Left lung (tissue), 10 donors: ENCODE measurements around the gene CDR2L. TPM values are rescaled to one million over a fixed set of nuclear protein-coding genes. Genes with fewer than 3 reads are reported as not detected.
"Not testable (repeated sequence)": the region's sequence is repeated elsewhere in the genome, so short reads cannot be mapped to it uniquely, and the experiment has no call there.

Experiments used
- ATAC-seq: fragments of 200-7000 bp; cut with Tn5 transposase; one replicate; pipeline ENCODE4 v1.9.1; 2020; ENCODE audit warnings: moderate library complexity
- DNase-seq, 4 donors: peaks; one replicate each; pipeline ENCODE4 v3.0.0-alpha.2; 2013 to 2020
- H3K27ac ChIP-seq, 2 donors: fragments of 200-600 bp; sonication (generic) in 1 of 2; one replicate each; pipeline versions ENCODE4 v1.5.0 to v1.8.0; 2020 to 2021
- H3K27me3 ChIP-seq, 2 donors: fragments of 200-600 bp; sonication (generic) in 1 of 2; one replicate each; pipeline versions ENCODE4 v1.5.0 to v1.8.0; 2020 to 2021
- H3K36me3 ChIP-seq, 2 donors: fragments of 200-600 bp; sonication (generic) in 1 of 2; one replicate each; pipeline versions ENCODE4 v1.5.0 to v1.8.0; 2020 to 2021
- H3K4me1 ChIP-seq, 2 donors: fragments of 200-600 bp; one replicate each; pipeline ENCODE4 v1.8.0; 2021
- H3K4me3 ChIP-seq, 2 donors: fragments of 200-600 bp; sonication (generic) in 1 of 2; one replicate each; pipeline versions ENCODE4 v1.5.0 to v1.8.0; 2020 to 2021; ENCODE audit warnings: mild to moderate bottlenecking in 1 of 2
- H3K9me3 ChIP-seq, 2 donors: fragments of 200-600 bp; sonication (generic) in 1 of 2; one replicate each; pipeline versions ENCODE4 v1.5.0 to v1.8.0; 2020 to 2021
- intact Hi-C, 2 donors: fragments of 100-400 bp; cut with DNase I; formaldehyde crosslinking; loops; one replicate each; pipeline versions ENCODE4 v1.11.2 to v1.14.2; 2022
- polyA plus RNA-seq, 6 donors: library from polyadenylated mRNA; unstranded; fragments of 120-200 nt; gene quantifications; one replicate each; pipeline ENCODE4 v1.2.1, GENCODE V29; 2013; ENCODE audit not compliant: insufficient read length in 6 of 6
- total RNA-seq, 2 donors: library from RNA; stranded (reverse); fragmentation: NEBNext Ultra II Directional; extraction: Animal tissue kit (Norgen Biotek cat#: 25700); gene quantifications; one replicate each; pipeline ENCODE4 v1.2.1, GENCODE V29; 2021
- TF ChIP-seq, protein P1 (sequence below), 2 donors: fragments of 200-600 bp; sonication (generic) in 1 of 2; IDR thresholded peaks; one replicate each; pipeline versions ENCODE4 v1.5.0 to v1.8.0; 2021; ENCODE audit warnings: antibody characterized with exemption in 2 of 2
- donor health status: DM: no; HTN: yes; CAD: no.
- donor health status: DM: no; HTN: no; CAD: no.

Gene CDR2L
- total and polyA plus RNA-seq, 8 donors = 10.3 to 41.2 (median 14.8) TPM

DNA sequence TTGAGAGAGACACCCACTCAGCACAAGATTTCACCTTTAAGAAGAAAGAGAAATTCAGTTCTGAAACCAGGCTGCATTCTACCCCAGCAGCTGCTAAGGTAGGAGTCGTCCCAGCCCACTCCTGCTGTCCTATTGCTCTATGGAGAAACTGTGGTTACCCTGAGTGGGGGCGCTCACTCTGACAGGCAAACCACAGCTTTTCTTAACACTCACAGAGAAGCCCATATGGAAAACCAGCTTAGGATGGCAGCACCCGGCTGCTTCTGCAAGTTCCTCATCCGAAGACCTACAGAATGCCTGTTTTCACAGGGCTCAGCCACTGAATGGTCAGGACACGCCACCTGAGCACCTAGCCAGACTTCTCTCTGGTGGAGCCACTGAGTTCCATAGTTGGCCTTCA lies 51.8 kb downstream of the CDR2L start:
- ATAC-seq (no peak), DNase-seq (no peak)
- TF ChIP-seq, protein P1, sequence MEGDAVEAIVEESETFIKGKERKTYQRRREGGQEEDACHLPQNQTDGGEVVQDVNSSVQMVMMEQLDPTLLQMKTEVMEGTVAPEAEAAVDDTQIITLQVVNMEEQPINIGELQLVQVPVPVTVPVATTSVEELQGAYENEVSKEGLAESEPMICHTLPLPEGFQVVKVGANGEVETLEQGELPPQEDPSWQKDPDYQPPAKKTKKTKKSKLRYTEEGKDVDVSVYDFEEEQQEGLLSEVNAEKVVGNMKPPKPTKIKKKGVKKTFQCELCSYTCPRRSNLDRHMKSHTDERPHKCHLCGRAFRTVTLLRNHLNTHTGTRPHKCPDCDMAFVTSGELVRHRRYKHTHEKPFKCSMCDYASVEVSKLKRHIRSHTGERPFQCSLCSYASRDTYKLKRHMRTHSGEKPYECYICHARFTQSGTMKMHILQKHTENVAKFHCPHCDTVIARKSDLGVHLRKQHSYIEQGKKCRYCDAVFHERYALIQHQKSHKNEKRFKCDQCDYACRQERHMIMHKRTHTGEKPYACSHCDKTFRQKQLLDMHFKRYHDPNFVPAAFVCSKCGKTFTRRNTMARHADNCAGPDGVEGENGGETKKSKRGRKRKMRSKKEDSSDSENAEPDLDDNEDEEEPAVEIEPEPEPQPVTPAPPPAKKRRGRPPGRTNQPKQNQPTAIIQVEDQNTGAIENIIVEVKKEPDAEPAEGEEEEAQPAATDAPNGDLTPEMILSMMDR (IDR thresholded peaks at IDR 0.05) = no peak
- H3K27me3 ChIP-seq = no peaks in the 10 kb centered on the region
- intact Hi-C loops = no loop called here
- H3K27ac ChIP-seq = no peak overlapping the region
- H3K4me3 ChIP-seq = no peak overlapping the region
- peaks cover 0 to 51% of the 10 kb centered on the region in 2 donors for H3K36me3 ChIP-seq
- no peaks in the 10 kb centered on the region for H3K9me3 ChIP-seq
- H3K4me1 ChIP-seq = peaks cover 7 to 29% of the 10 kb centered on the region in 2 donors

DNA sequence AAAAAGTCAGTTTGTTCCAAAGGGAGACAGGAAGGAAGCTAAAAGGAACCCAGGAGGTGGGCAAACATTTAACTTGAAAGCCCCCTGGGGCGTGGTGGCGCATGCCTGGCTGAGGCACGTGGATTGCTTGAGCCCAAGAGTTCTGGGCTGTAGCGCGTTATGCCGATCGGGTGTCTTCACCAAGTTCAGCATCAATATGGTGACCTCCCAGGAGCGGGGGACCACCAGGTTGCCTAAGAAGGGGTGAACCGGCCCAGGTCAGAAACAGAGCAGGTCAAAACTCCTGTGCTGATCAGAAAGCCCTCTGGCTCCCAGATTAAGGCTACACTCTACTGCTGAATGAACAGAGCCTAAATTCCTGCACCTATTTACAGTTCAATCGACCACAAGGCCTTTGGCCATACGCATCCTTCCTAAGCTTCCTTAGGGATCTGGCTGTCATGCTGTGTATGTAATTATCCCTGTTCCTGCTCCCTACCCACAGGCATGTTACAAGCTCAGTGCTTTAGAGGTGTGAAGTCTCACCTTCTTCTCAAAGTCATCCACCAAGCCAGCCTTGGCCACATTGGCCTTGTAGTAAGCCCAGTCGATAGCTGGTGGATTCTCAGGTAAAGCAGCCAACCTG lies 54.3 kb downstream of the CDR2L start:
- no peak for DNase-seq
- Histone ChIP-seq H3K27me3 (no peaks in the 10 kb centered on the region), H3K9me3 (no peaks in the 10 kb centered on the region), H3K4me3 (no peak overlapping the region), H3K4me1 (peaks cover 3 to 15% of the 10 kb centered on the region in 2 donors), H3K27ac (no peak overlapping the region), H3K36me3 (peaks cover 0 to 51% of the 10 kb centered on the region in 2 donors)
- TF ChIP-seq, protein P1 (IDR thresholded peaks at IDR 0.05) = no peak
- intact Hi-C loops = no loop called here
- ATAC-seq = no peak

DNA sequence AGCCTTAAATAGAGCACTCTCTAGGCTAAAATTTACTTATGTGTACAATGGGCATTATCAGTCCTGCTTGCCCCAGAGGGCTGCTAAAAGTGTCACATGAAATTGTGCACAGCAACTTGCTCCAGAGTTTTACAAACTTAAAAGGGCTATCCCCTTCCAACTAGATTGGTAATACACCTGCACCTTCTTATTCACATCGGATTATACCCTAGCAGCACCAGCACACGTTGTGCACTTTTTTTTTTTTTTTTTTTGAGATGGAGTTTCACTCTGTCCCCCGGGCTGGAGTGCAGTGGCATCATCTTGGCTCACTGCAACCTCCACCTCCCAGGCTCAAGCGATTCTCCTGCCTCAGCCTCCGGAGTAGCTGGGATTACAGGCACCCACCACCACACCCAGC lies 56.4 kb downstream of the CDR2L start:
- DNase-seq, H3K9me3 ChIP-seq, ATAC-seq, intact Hi-C loops, H3K27ac ChIP-seq, H3K4me3 ChIP-seq, H3K27me3 ChIP-seq: not testable (repeated sequence)
- peaks cover 0 to 35% of the 10 kb centered on the region in 2 donors for H3K36me3 ChIP-seq
- peaks cover 12 to 23% of the 10 kb centered on the region in 2 donors for H3K4me1 ChIP-seq

DNA sequence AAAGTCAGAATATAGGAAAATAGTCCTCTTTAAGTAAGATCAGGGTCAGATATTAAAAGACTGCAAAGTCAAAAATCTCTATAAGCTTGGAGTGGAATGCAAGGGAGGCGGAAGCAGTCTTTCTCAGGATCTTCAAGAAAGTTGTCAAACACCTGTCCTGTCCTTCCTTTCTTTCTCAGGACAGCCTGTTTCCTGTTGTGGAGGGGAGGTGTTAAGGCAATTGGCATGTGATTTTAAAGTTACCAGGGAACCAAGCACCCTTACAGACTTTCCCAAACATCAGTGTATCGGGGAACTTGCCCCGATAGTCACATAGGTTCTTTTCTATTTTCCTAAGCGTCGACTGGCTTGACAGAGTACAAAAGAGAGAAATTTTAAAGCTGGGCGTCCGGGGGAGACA lies 57.3 kb downstream of the CDR2L start:
- H3K4me3 ChIP-seq = no peak overlapping the region
- TF ChIP-seq, protein P1 (IDR thresholded peaks at IDR 0.05) = no peak

DNA sequence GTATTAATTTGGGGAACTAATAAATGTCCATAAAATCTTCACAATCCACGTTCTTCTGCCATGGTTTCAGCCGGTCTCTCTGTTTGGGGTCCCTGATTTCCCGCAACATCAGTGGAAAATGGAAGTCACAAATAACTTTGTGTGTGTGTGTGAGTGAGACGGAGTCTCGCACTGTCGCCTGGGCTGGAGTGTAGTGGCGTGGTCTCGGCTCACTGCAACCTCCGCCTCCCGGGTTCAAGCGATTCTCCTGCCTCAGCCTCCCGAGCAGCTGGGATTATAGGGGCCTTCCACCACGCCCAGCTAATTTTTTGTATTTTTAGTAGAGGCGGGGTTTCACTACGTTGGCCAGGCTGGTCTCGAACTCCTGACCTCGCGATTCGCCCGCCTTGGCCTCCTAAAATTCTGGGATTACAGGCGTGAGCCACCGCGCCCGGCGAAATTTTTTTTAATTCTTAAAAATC lies 58.5 kb downstream of the CDR2L start:
- H3K27ac ChIP-seq = peak overlapping the region; percentile 92 to 95
- H3K27me3 ChIP-seq, ATAC-seq, DNase-seq, H3K9me3 ChIP-seq, intact Hi-C loops: not testable (repeated sequence)
- peaks cover 12 to 29% of the 10 kb centered on the region in 2 donors for H3K4me1 ChIP-seq
- H3K4me3 ChIP-seq = peak overlapping the region; percentile 72 to 97
- peaks cover 0 to 31% of the 10 kb centered on the region in 2 donors for H3K36me3 ChIP-seq

More for the DNA sequence above, 57.3 kb downstream of the CDR2L start:
- no peaks in the 10 kb centered on the region for H3K9me3 ChIP-seq
- no peak for ATAC-seq
- H3K27me3 ChIP-seq = no peaks in the 10 kb centered on the region
- H3K27ac ChIP-seq = no peak overlapping the region
- H3K36me3 ChIP-seq = peaks cover 0 to 32% of the 10 kb centered on the region in 2 donors
- DNase-seq = no peak
- peaks cover 12 to 29% of the 10 kb centered on the region in 2 donors for H3K4me1 ChIP-seq
- intact Hi-C loops = no loop called here

DNA sequence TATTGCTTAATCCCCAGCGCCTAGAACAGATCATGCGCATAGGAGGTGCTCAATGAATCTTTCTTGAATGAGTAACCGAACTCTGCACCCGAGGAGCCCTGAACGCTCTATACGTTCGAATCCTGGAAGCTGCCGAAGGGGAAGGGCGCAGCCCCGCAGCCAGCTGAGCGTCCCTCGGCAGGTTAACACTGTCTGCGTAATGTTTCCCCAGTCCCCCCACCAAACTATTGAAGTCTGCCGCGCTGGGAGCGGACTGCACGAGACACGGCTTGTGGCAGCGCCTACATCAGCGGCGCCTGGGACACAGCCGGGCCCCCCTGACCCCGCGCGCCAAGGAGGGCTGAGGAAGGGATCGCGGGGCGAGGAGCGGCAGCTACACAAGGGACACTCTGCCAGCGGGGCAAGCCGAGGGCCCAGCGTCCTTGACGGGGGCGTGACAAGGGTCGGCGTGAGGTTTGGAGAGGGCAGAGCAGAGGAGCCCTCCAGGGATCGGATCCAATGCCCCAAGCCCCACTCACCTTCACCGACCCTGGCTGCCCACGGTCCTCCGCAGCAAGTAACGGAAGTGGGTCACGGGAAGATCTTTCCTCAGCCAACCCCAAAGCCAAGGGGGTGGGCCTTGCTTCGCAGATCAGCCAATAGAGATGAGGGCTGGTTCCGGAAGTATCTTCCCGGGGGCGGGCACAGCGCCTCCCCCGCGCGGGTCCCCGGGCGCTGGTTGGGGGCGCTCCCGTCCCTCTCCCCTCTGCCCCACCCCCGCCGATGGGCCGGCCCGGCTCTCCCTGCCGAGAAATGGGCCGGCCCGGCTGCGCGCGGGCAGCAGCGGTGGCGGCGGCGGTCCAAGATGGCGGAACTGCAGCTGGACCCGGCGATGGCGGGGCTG lies 59.2 kb downstream of the CDR2L start, which contains the start of the genes ATP5PD and KCTD2:
Gene ATP5PD, minus strand, starts transcription at position 563 of the 883 bp plus-strand sequence. CDS start 4,319 bp downstream, outside the sequence.
Gene KCTD2, plus strand, starts transcription at position 819 of the 883 bp plus-strand sequence. Its CDS starts 26 bp downstream, at position 845.
- H3K27ac ChIP-seq = peak within 1 kb of the TSS; percentile 92 to 95
- no peaks in the 10 kb centered on the region for H3K9me3 ChIP-seq
- H3K4me3 ChIP-seq = peak within 1 kb of the TSS; percentile 72 to 97
- intact Hi-C loops = no loop called here
- peak; percentile 100 for ATAC-seq
- peak; percentile 95 to 98 (median 97) for DNase-seq
- TF ChIP-seq, protein P1 (IDR thresholded peaks at IDR 0.05) = peak in 1 of 2 donors; percentile 17
- H3K4me1 ChIP-seq = peaks cover 12 to 29% of the 10 kb centered on the region in 2 donors
- H3K36me3 ChIP-seq = peaks cover 0 to 31% of the 10 kb centered on the region in 2 donors
- no peaks in the 10 kb centered on the region for H3K27me3 ChIP-seq
